Liver (tissue), 9 donors: Measurements from ENCODE around the gene IGF1. TPM values are rescaled to one million over a fixed set of nuclear protein-coding genes. Genes with fewer than 3 reads are reported as not detected.
A peak's percentile ranks its signal among the peaks of the same experiment; 100 is the strongest.

Source experiments
- DNase-seq: peaks from one replicate; pipeline ENCODE4 v3.0.0-alpha.2; 2017; ENCODE audit warnings: low spot score
- H3K27ac ChIP-seq, 2 donors: one replicate each; pipeline ENCODE4 v1.7.0; 2013; ENCODE audit warnings: inconsistent platforms in 2 of 2, low read length in 2 of 2, control low read depth in 1 of 2, low read depth in 1 of 2, mild to moderate bottlenecking in 1 of 2
- H3K27me3 ChIP-seq, 4 donors: one replicate each; pipeline versions ENCODE4 v1.6.1 to v1.7.0; 2013; ENCODE audit warnings: low read length in 3 of 4, inconsistent platforms in 1 of 4, mild to moderate bottlenecking in 1 of 4, moderate library complexity in 1 of 4; ENCODE audit not compliant: control insufficient read depth in 4 of 4, insufficient read depth in 4 of 4
- H3K36me3 ChIP-seq, 4 donors: one replicate each; pipeline versions ENCODE4 v1.6.1 to v1.7.0; 2013; ENCODE audit warnings: low read length in 3 of 4, mild to moderate bottlenecking in 3 of 4, low read depth in 1 of 4, moderate library complexity in 1 of 4; ENCODE audit not compliant: control insufficient read depth in 4 of 4, insufficient read depth in 3 of 4
- H3K4me1 ChIP-seq, 4 donors: one replicate each; pipeline versions ENCODE4 v1.6.1 to v1.7.0; 2013; ENCODE audit warnings: low read length in 3 of 4, mild to moderate bottlenecking in 3 of 4, moderate library complexity in 1 of 4; ENCODE audit not compliant: control insufficient read depth in 4 of 4, insufficient read depth in 4 of 4
- H3K4me3 ChIP-seq, 3 donors: one replicate each; pipeline versions ENCODE4 v1.6.1 to v1.7.0; 2013; ENCODE audit warnings: low read length in 3 of 3, control low read depth in 1 of 3, low read depth in 1 of 3, mild to moderate bottlenecking in 1 of 3
- H3K9ac ChIP-seq, 2 donors: one replicate each; pipeline ENCODE4 v1.7.0; 2013; ENCODE audit warnings: low read length in 2 of 2, mild to moderate bottlenecking in 2 of 2, moderate library complexity in 2 of 2, control low read depth in 1 of 2, low read depth in 1 of 2
- H3K9me3 ChIP-seq, 4 donors: one replicate each; pipeline versions ENCODE4 v1.6.1 to v1.7.0; 2013; ENCODE audit warnings: low read length in 3 of 4; ENCODE audit not compliant: control insufficient read depth in 4 of 4
- ATF3 ChIP-seq: IDR thresholded peaks from 2 replicates; pipeline ENCODE4 v1.6.1; 2016; ENCODE audit warnings: antibody characterized with exemption
- EGR1 ChIP-seq, 2 donors: IDR thresholded peaks; 2 replicates each; pipeline ENCODE4 v1.6.1; 2016 to 2018; ENCODE audit warnings: antibody characterized with exemption in 2 of 2, low read depth in 2 of 2
- GABPA ChIP-seq, 2 donors: IDR thresholded peaks in 1 of 2; conservative IDR thresholded peaks in 1 of 2; 2 replicates each; pipeline ENCODE4 v1.6.1; 2016; ENCODE audit warnings: antibody characterized with exemption in 2 of 2, mild to moderate bottlenecking in 1 of 2, moderate library complexity in 1 of 2
- HNF4A ChIP-seq, 2 donors: conservative IDR thresholded peaks; 2 replicates each; pipeline ENCODE4 v1.6.1; 2016; ENCODE audit warnings: antibody characterized with exemption in 2 of 2, mild to moderate bottlenecking in 2 of 2
- HNF4G ChIP-seq: IDR thresholded peaks from 2 replicates; pipeline ENCODE4 v1.6.1; 2016; ENCODE audit warnings: antibody characterized with exemption
- JUND ChIP-seq, 2 donors: IDR thresholded peaks; 2 replicates each; pipeline ENCODE4 v1.6.1; 2016; ENCODE audit warnings: antibody characterized with exemption in 2 of 2
- MAX ChIP-seq: IDR thresholded peaks from 2 replicates; pipeline ENCODE4 v1.6.1; 2016; ENCODE audit warnings: antibody characterized with exemption
- NR2F2 ChIP-seq: IDR thresholded peaks from 2 replicates; pipeline ENCODE4 v1.6.1; 2016; ENCODE audit warnings: antibody characterized with exemption
- RAD21 ChIP-seq, 2 donors: IDR thresholded peaks; 2 replicates each; pipeline ENCODE4 v1.6.1; 2016; ENCODE audit warnings: antibody characterized with exemption in 2 of 2, mild to moderate bottlenecking in 2 of 2
- REST ChIP-seq: IDR thresholded peaks from 2 replicates; pipeline ENCODE4 v1.6.1; 2016; ENCODE audit warnings: antibody characterized with exemption, mild to moderate bottlenecking
- RXRA ChIP-seq, 2 donors: IDR thresholded peaks; 2 replicates each; pipeline ENCODE4 v1.6.1; 2017 to 2018; ENCODE audit warnings: antibody characterized with exemption in 2 of 2, mild to moderate bottlenecking in 1 of 2
- SP1 ChIP-seq: IDR thresholded peaks from 2 replicates; pipeline ENCODE4 v1.6.1; 2018; ENCODE audit warnings: antibody characterized with exemption, mild to moderate bottlenecking
- TAF1 ChIP-seq: conservative IDR thresholded peaks from 2 replicates; pipeline ENCODE4 v1.6.1; 2016; ENCODE audit warnings: antibody characterized with exemption, mild to moderate bottlenecking
- YY1 ChIP-seq: IDR thresholded peaks from 2 replicates; pipeline ENCODE4 v1.6.1; 2016; ENCODE audit warnings: antibody characterized with exemption, mild to moderate bottlenecking
- WGBS: extraction: QIAGEN DNeasy Blood & Tissue Kit; methylation state at CpG from one replicate; pipeline ENCODE4 v1.1.7; 2013; 5-methylcytosine and 5-hydroxymethylcytosine counted together
- polyA plus RNA-seq, 2 donors: library from polyadenylated mRNA; stranded (reverse) in 1 of 2; unstranded in 1 of 2; fragments of 200-250 nt in 1 of 2; fragments of >200 nt in 1 of 2; fragmentation: Nextera tagmentation in 1 of 2; extraction: Ambion mirVana in 1 of 2; gene quantifications; one replicate each; pipeline versions ENCODE4 v1.2.1 to v1.2.3, GENCODE V29; 2013 to 2015
- total RNA-seq, 2 donors: library from RNA; depleted of rRNA; stranded (reverse); fragments of >200 nt; gene quantifications; one replicate each; pipeline ENCODE4 v1.2.3, GENCODE V29; 2014
- TF ChIP-seq, protein P1 (sequence below): fragments of 150-350 bp; IDR thresholded peaks from 2 replicates; pipeline ENCODE4 v1.5.1; 2017; ENCODE audit warnings: improper control_type of control experiment, low read depth, low read length; ENCODE audit not compliant: missing input control
- TF ChIP-seq, protein P2 (sequence below): IDR thresholded peaks from 2 replicates; pipeline ENCODE4 v1.6.1; 2016; ENCODE audit warnings: antibody characterized with exemption
- donor health status: healthy.
- donor health status: healthy.
- donor health status: healthy.
- donor health status: healthy.
- donor health status: healthy.

The IGF1 gene
- 10 to 100 TPM in 1 of 2 donors, under 1 TPM in 1; 0.61 to 42.8 TPM for total RNA-seq
- polyA plus RNA-seq, result 100 to 1,000 TPM in 1 of 2 donors, 10 to 100 TPM in 1; 23.7 to 118 TPM

- no peak for DNase-seq
- peak; percentile 66 for TF ChIP-seq YY1
- no peak for TF ChIP-seq NR2F2
- TF ChIP-seq, protein P1, sequence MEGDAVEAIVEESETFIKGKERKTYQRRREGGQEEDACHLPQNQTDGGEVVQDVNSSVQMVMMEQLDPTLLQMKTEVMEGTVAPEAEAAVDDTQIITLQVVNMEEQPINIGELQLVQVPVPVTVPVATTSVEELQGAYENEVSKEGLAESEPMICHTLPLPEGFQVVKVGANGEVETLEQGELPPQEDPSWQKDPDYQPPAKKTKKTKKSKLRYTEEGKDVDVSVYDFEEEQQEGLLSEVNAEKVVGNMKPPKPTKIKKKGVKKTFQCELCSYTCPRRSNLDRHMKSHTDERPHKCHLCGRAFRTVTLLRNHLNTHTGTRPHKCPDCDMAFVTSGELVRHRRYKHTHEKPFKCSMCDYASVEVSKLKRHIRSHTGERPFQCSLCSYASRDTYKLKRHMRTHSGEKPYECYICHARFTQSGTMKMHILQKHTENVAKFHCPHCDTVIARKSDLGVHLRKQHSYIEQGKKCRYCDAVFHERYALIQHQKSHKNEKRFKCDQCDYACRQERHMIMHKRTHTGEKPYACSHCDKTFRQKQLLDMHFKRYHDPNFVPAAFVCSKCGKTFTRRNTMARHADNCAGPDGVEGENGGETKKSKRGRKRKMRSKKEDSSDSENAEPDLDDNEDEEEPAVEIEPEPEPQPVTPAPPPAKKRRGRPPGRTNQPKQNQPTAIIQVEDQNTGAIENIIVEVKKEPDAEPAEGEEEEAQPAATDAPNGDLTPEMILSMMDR, result peak; percentile 18
- peak; percentile 91 for TF ChIP-seq TAF1
- TF ChIP-seq MAX, result peak; percentile 27
- peak; percentile 43 for TF ChIP-seq HNF4G
- TF ChIP-seq RXRA (IDR thresholded peaks at IDR 0.05), result peak; percentile 12 to 34
- peak; percentile 52 to 61 for TF ChIP-seq HNF4A (conservative IDR thresholded peaks at IDR 0.05)
- TF ChIP-seq REST, result peak; percentile 38
- TF ChIP-seq EGR1 (IDR thresholded peaks at IDR 0.05; ENCODE audit: low read depth in 2 of 2), result no peak
- peak; percentile 46 for TF ChIP-seq SP1
- peak in 1 of 2 donors; percentile 55 for TF ChIP-seq GABPA (IDR thresholded peaks at IDR 0.05 in 1 of 2, conservative IDR thresholded peaks at IDR 0.05 in 1 of 2)
- TF ChIP-seq, protein P2, sequence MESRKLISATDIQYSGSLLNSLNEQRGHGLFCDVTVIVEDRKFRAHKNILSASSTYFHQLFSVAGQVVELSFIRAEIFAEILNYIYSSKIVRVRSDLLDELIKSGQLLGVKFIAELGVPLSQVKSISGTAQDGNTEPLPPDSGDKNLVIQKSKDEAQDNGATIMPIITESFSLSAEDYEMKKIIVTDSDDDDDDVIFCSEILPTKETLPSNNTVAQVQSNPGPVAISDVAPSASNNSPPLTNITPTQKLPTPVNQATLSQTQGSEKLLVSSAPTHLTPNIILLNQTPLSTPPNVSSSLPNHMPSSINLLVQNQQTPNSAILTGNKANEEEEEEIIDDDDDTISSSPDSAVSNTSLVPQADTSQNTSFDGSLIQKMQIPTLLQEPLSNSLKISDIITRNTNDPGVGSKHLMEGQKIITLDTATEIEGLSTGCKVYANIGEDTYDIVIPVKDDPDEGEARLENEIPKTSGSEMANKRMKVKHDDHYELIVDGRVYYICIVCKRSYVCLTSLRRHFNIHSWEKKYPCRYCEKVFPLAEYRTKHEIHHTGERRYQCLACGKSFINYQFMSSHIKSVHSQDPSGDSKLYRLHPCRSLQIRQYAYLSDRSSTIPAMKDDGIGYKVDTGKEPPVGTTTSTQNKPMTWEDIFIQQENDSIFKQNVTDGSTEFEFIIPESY, result no peak
- peak; percentile 66 to 69 for TF ChIP-seq RAD21 (IDR thresholded peaks at IDR 0.05)
- peaks cover 0 to 6% (median 0%) of the 10 kb centered on the region in 4 donors for H3K9me3 ChIP-seq
- H3K36me3 ChIP-seq, result peaks cover 0 to 2% (median 0%) of the 10 kb centered on the region in 4 donors
- H3K9ac ChIP-seq, result peak within 1 kb of the TSS; percentile 51 to 88
- peak within 1 kb of the TSS; percentile 47 to 93 (median 90) for H3K4me3 ChIP-seq
- no peaks in the 10 kb centered on the region for H3K27me3 ChIP-seq
- peak within 1 kb of the TSS; percentile 71 to 76 for H3K27ac ChIP-seq
- H3K4me1 ChIP-seq, result peaks cover 9 to 39% (median 22%) of the 10 kb centered on the region in 4 donors
- WGBS, result 4% methylated on average over 2 of the region's 2 CpGs
These were observed at the start of gene IGF1 for GRCh38 chr12:102480406-102480805. TSS of gene IGF1 (minus strand) at chr12:102480563. CDS start at chr12:102480381, 182 bp downstream.

DNA sequence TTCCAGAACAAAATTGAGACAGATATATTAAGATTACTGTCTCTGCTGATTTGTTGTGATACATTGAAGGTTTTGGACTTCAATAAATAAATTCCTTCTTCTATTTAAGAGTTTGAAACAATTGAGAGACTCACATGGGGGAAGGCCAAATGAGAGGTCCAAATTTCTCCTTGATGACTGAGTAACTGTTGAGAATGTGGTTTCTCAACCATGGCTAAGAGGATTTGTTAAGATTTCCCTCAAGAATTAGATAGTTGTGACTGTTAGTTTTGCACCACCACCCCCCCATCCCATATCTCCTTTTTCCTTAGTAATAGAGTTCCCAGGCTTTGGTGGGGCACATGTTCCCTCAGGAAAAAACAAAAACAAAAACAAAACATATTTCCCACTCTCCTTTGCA is 47.7 kb upstream of the IGF1 start:
- no peak overlapping the region for H3K9ac ChIP-seq
- no peak for DNase-seq
- TF ChIP-seq RXRA (IDR thresholded peaks at IDR 0.05) (no peak), TAF1 (no peak), ATF3 (no peak), JUND (IDR thresholded peaks at IDR 0.05) (no peak), HNF4G (no peak), YY1 (no peak), EGR1 (IDR thresholded peaks at IDR 0.05; ENCODE audit: low read depth in 2 of 2) (no peak), SP1 (no peak), REST (no peak)
- TF ChIP-seq, protein P2, result no peak
- no peaks in the 10 kb centered on the region for H3K4me1 ChIP-seq
- no peaks in the 10 kb centered on the region for H3K36me3 ChIP-seq
- no peaks in the 10 kb centered on the region for H3K27me3 ChIP-seq
- no peak overlapping the region for H3K27ac ChIP-seq
- no peak overlapping the region for H3K4me3 ChIP-seq
- no peaks in the 10 kb centered on the region for H3K9me3 ChIP-seq
